Liver (tissue), 9 donors: ENCODE data around the gene WNK2. TPM values are rescaled to one million over a fixed set of nuclear protein-coding genes. Genes with fewer than 3 reads are reported as not detected.

Experiments used
- DNase-seq: peaks from one replicate; pipeline ENCODE4 v3.0.0-alpha.2; 2017; ENCODE audit warnings: low spot score
- H3K27ac ChIP-seq, 2 donors: one replicate each; pipeline ENCODE4 v1.7.0; 2013; ENCODE audit warnings: inconsistent platforms in 2 of 2, low read length in 2 of 2, control low read depth in 1 of 2, low read depth in 1 of 2, mild to moderate bottlenecking in 1 of 2
- H3K27me3 ChIP-seq, 4 donors: one replicate each; pipeline versions ENCODE4 v1.6.1 to v1.7.0; 2013; ENCODE audit warnings: low read length in 3 of 4, inconsistent platforms in 1 of 4, mild to moderate bottlenecking in 1 of 4, moderate library complexity in 1 of 4; ENCODE audit not compliant: control insufficient read depth in 4 of 4, insufficient read depth in 4 of 4
- H3K36me3 ChIP-seq, 4 donors: one replicate each; pipeline versions ENCODE4 v1.6.1 to v1.7.0; 2013; ENCODE audit warnings: low read length in 3 of 4, mild to moderate bottlenecking in 3 of 4, low read depth in 1 of 4, moderate library complexity in 1 of 4; ENCODE audit not compliant: control insufficient read depth in 4 of 4, insufficient read depth in 3 of 4
- H3K4me1 ChIP-seq, 4 donors: one replicate each; pipeline versions ENCODE4 v1.6.1 to v1.7.0; 2013; ENCODE audit warnings: low read length in 3 of 4, mild to moderate bottlenecking in 3 of 4, moderate library complexity in 1 of 4; ENCODE audit not compliant: control insufficient read depth in 4 of 4, insufficient read depth in 4 of 4
- H3K4me3 ChIP-seq, 3 donors: one replicate each; pipeline versions ENCODE4 v1.6.1 to v1.7.0; 2013; ENCODE audit warnings: low read length in 3 of 3, control low read depth in 1 of 3, low read depth in 1 of 3, mild to moderate bottlenecking in 1 of 3
- H3K9ac ChIP-seq, 2 donors: one replicate each; pipeline ENCODE4 v1.7.0; 2013; ENCODE audit warnings: low read length in 2 of 2, mild to moderate bottlenecking in 2 of 2, moderate library complexity in 2 of 2, control low read depth in 1 of 2, low read depth in 1 of 2
- H3K9me3 ChIP-seq, 4 donors: one replicate each; pipeline versions ENCODE4 v1.6.1 to v1.7.0; 2013; ENCODE audit warnings: low read length in 3 of 4; ENCODE audit not compliant: control insufficient read depth in 4 of 4
- EGR1 ChIP-seq, 2 donors: IDR thresholded peaks; 2 replicates each; pipeline ENCODE4 v1.6.1; 2016 to 2018; ENCODE audit warnings: antibody characterized with exemption in 2 of 2, low read depth in 2 of 2
- FOXA1 ChIP-seq: IDR thresholded peaks from 2 replicates; pipeline ENCODE4 v1.6.1; 2016; ENCODE audit warnings: antibody characterized with exemption
- FOXA2 ChIP-seq: IDR thresholded peaks from 2 replicates; pipeline ENCODE4 v1.6.1; 2016; ENCODE audit warnings: antibody characterized with exemption
- GABPA ChIP-seq, 2 donors: IDR thresholded peaks in 1 of 2; conservative IDR thresholded peaks in 1 of 2; 2 replicates each; pipeline ENCODE4 v1.6.1; 2016; ENCODE audit warnings: antibody characterized with exemption in 2 of 2, mild to moderate bottlenecking in 1 of 2, moderate library complexity in 1 of 2
- HNF4A ChIP-seq, 2 donors: conservative IDR thresholded peaks; 2 replicates each; pipeline ENCODE4 v1.6.1; 2016; ENCODE audit warnings: antibody characterized with exemption in 2 of 2, mild to moderate bottlenecking in 2 of 2
- HNF4G ChIP-seq: IDR thresholded peaks from 2 replicates; pipeline ENCODE4 v1.6.1; 2016; ENCODE audit warnings: antibody characterized with exemption
- JUND ChIP-seq, 2 donors: IDR thresholded peaks; 2 replicates each; pipeline ENCODE4 v1.6.1; 2016; ENCODE audit warnings: antibody characterized with exemption in 2 of 2
- NR2F2 ChIP-seq: IDR thresholded peaks from 2 replicates; pipeline ENCODE4 v1.6.1; 2016; ENCODE audit warnings: antibody characterized with exemption
- RAD21 ChIP-seq, 2 donors: IDR thresholded peaks; 2 replicates each; pipeline ENCODE4 v1.6.1; 2016; ENCODE audit warnings: antibody characterized with exemption in 2 of 2, mild to moderate bottlenecking in 2 of 2
- RXRA ChIP-seq, 2 donors: IDR thresholded peaks; 2 replicates each; pipeline ENCODE4 v1.6.1; 2017 to 2018; ENCODE audit warnings: antibody characterized with exemption in 2 of 2, mild to moderate bottlenecking in 1 of 2
- SP1 ChIP-seq: IDR thresholded peaks from 2 replicates; pipeline ENCODE4 v1.6.1; 2018; ENCODE audit warnings: antibody characterized with exemption, mild to moderate bottlenecking
- TAF1 ChIP-seq: conservative IDR thresholded peaks from 2 replicates; pipeline ENCODE4 v1.6.1; 2016; ENCODE audit warnings: antibody characterized with exemption, mild to moderate bottlenecking
- YY1 ChIP-seq: IDR thresholded peaks from 2 replicates; pipeline ENCODE4 v1.6.1; 2016; ENCODE audit warnings: antibody characterized with exemption, mild to moderate bottlenecking
- WGBS: extraction: QIAGEN DNeasy Blood & Tissue Kit; methylation state at CpG from one replicate; pipeline ENCODE4 v1.1.7; 2013; 5-methylcytosine and 5-hydroxymethylcytosine counted together
- polyA plus RNA-seq, 2 donors: library from polyadenylated mRNA; stranded (reverse) in 1 of 2; unstranded in 1 of 2; fragments of 200-250 nt in 1 of 2; fragments of >200 nt in 1 of 2; fragmentation: Nextera tagmentation in 1 of 2; extraction: Ambion mirVana in 1 of 2; gene quantifications; one replicate each; pipeline versions ENCODE4 v1.2.1 to v1.2.3, GENCODE V29; 2013 to 2015
- total RNA-seq, 2 donors: library from RNA; depleted of rRNA; stranded (reverse); fragments of >200 nt; gene quantifications; one replicate each; pipeline ENCODE4 v1.2.3, GENCODE V29; 2014
- TF ChIP-seq, protein P1 (sequence below): IDR thresholded peaks from 2 replicates; pipeline ENCODE4 v1.6.1; 2016; ENCODE audit warnings: antibody characterized with exemption, mild to moderate bottlenecking
- TF ChIP-seq, protein P2 (sequence below): IDR thresholded peaks from 2 replicates; pipeline ENCODE4 v1.6.1; 2016; ENCODE audit warnings: antibody characterized with exemption
- TF ChIP-seq, protein P3 (sequence below): IDR thresholded peaks from 2 replicates; pipeline ENCODE4 v1.6.1; 2016; ENCODE audit warnings: antibody characterized with exemption
- TF ChIP-seq, protein P4 (sequence below): fragments of 150-350 bp; IDR thresholded peaks from 2 replicates; pipeline ENCODE4 v1.5.1; 2017; ENCODE audit warnings: improper control_type of control experiment, low read depth, low read length; ENCODE audit not compliant: missing input control
- TF ChIP-seq, protein P5 (sequence below): IDR thresholded peaks from 2 replicates; pipeline ENCODE4 v1.6.1; 2016; ENCODE audit warnings: antibody characterized with exemption
- donor health status: healthy.
- donor health status: healthy.
- donor health status: healthy.
- donor health status: healthy.
- donor health status: healthy.

The WNK2 gene
- total and polyA plus RNA-seq, 4 donors: 0.65 to 4.4 (median 1.7) TPM

DNA sequence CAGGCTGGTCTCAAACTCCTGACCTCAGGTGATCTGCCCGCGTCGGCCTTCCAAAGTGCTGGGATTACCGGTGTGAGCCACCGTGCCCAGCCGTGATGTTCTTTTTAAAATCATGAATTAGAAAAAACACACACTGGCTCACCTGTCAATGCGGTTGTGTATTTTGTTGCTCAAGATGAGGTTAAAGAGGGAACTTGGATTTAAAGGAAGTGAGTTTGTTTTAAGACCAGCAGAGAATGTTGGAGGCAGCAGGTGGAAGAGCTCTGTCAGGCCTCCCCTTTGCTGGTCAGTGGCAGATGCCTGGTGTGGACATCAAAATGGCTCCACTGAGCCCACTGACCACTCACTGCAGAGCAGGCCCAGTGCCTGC is 38.9 kb downstream of the WNK2 start (continued):
- TF ChIP-seq, protein P1, sequence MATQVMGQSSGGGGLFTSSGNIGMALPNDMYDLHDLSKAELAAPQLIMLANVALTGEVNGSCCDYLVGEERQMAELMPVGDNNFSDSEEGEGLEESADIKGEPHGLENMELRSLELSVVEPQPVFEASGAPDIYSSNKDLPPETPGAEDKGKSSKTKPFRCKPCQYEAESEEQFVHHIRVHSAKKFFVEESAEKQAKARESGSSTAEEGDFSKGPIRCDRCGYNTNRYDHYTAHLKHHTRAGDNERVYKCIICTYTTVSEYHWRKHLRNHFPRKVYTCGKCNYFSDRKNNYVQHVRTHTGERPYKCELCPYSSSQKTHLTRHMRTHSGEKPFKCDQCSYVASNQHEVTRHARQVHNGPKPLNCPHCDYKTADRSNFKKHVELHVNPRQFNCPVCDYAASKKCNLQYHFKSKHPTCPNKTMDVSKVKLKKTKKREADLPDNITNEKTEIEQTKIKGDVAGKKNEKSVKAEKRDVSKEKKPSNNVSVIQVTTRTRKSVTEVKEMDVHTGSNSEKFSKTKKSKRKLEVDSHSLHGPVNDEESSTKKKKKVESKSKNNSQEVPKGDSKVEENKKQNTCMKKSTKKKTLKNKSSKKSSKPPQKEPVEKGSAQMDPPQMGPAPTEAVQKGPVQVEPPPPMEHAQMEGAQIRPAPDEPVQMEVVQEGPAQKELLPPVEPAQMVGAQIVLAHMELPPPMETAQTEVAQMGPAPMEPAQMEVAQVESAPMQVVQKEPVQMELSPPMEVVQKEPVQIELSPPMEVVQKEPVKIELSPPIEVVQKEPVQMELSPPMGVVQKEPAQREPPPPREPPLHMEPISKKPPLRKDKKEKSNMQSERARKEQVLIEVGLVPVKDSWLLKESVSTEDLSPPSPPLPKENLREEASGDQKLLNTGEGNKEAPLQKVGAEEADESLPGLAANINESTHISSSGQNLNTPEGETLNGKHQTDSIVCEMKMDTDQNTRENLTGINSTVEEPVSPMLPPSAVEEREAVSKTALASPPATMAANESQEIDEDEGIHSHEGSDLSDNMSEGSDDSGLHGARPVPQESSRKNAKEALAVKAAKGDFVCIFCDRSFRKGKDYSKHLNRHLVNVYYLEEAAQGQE: no peak

DNA sequence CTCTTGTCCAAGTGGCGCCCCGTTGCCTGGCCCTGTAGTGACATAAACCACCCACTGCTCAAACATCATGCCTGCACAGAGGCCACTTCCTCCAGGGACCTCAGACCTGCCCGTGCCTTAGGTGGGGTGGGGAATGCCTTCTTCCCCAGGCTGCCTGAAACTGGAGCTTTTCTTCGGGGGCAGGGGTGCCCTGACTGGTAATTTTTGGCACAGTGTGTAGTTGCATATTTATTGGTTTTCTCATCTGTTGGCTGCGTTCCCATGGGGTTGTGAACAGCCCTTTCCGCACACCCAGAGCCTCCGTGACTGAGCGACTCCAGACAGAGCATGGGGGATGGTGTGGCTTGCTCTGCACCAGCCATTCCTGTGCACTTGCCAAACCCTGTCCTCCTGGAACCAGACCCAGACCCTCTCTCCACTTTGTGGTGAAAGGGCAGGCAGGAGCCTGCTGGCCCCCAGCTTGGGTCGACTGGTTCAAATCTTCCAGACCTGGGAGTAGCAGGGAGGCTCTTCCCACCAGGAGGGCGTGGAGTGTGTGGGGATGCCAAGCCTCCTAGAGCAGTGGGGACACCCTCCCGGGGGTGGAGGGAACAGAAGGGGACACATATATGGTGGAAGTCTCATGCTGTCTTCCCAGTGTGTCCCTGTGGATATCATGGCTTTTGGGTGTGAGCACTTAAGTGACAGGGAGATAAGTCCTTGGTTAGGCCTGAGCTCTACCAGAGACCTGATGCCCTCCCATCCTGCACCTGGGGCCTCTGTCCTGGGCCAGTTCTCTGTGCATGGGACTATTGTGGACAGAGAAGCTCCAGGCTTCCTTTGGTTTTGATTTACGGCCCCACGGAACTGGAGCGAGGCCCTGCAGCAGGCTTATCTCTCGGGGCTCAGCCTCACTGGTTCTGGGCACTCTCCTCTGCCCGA is 39.6 kb downstream of the WNK2 start:
- TF ChIP-seq HNF4A (conservative IDR thresholded peaks at IDR 0.05): no peak
- TF ChIP-seq, protein P2, sequence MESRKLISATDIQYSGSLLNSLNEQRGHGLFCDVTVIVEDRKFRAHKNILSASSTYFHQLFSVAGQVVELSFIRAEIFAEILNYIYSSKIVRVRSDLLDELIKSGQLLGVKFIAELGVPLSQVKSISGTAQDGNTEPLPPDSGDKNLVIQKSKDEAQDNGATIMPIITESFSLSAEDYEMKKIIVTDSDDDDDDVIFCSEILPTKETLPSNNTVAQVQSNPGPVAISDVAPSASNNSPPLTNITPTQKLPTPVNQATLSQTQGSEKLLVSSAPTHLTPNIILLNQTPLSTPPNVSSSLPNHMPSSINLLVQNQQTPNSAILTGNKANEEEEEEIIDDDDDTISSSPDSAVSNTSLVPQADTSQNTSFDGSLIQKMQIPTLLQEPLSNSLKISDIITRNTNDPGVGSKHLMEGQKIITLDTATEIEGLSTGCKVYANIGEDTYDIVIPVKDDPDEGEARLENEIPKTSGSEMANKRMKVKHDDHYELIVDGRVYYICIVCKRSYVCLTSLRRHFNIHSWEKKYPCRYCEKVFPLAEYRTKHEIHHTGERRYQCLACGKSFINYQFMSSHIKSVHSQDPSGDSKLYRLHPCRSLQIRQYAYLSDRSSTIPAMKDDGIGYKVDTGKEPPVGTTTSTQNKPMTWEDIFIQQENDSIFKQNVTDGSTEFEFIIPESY: no peak
- TF ChIP-seq, protein P1: no peak
- TF ChIP-seq, protein P3, sequence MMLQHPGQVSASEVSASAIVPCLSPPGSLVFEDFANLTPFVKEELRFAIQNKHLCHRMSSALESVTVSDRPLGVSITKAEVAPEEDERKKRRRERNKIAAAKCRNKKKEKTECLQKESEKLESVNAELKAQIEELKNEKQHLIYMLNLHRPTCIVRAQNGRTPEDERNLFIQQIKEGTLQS: no peak
- TF ChIP-seq, protein P4, sequence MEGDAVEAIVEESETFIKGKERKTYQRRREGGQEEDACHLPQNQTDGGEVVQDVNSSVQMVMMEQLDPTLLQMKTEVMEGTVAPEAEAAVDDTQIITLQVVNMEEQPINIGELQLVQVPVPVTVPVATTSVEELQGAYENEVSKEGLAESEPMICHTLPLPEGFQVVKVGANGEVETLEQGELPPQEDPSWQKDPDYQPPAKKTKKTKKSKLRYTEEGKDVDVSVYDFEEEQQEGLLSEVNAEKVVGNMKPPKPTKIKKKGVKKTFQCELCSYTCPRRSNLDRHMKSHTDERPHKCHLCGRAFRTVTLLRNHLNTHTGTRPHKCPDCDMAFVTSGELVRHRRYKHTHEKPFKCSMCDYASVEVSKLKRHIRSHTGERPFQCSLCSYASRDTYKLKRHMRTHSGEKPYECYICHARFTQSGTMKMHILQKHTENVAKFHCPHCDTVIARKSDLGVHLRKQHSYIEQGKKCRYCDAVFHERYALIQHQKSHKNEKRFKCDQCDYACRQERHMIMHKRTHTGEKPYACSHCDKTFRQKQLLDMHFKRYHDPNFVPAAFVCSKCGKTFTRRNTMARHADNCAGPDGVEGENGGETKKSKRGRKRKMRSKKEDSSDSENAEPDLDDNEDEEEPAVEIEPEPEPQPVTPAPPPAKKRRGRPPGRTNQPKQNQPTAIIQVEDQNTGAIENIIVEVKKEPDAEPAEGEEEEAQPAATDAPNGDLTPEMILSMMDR: no peak
- no peak for TF ChIP-seq RAD21 (IDR thresholded peaks at IDR 0.05)
- TF ChIP-seq GABPA (IDR thresholded peaks at IDR 0.05 in 1 of 2, conservative IDR thresholded peaks at IDR 0.05 in 1 of 2): no peak
- TF ChIP-seq TAF1: no peak
- TF ChIP-seq FOXA1: no peak
- no peak for TF ChIP-seq SP1
- no peak for TF ChIP-seq YY1
- TF ChIP-seq NR2F2: no peak
- no peak for TF ChIP-seq EGR1 (IDR thresholded peaks at IDR 0.05; ENCODE audit: low read depth in 2 of 2)
- no peak for TF ChIP-seq RXRA (IDR thresholded peaks at IDR 0.05)
- no peak for TF ChIP-seq FOXA2
- TF ChIP-seq, protein P5, sequence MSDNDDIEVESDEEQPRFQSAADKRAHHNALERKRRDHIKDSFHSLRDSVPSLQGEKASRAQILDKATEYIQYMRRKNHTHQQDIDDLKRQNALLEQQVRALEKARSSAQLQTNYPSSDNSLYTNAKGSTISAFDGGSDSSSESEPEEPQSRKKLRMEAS: no peak
- no peak for TF ChIP-seq HNF4G
- TF ChIP-seq JUND (IDR thresholded peaks at IDR 0.05): no peak
- no peaks in the 10 kb centered on the region for H3K4me1 ChIP-seq
- H3K27me3 ChIP-seq: peaks cover 0 to 2% (median 0%) of the 10 kb centered on the region in 4 donors
- no peaks in the 10 kb centered on the region for H3K36me3 ChIP-seq
- DNase-seq: no peak
- H3K9ac ChIP-seq: no peak overlapping the region
- H3K4me3 ChIP-seq: no peak overlapping the region
- no peaks in the 10 kb centered on the region for H3K9me3 ChIP-seq
- 66% methylated on average over 16 of the region's 16 CpGs for WGBS
- H3K27ac ChIP-seq: no peak overlapping the region
